Adrenal gland (tissue), 5 donors: ENCODE data around the gene PDCD1LG2.

Source experiments
- POLR2A ChIP-seq, 2 donors: fragments of 450-650 bp; IDR thresholded peaks; one replicate each; pipeline ENCODE4 v1.6.1; 2017; ENCODE audit warnings: antibody characterized with exemption in 2 of 2, mild to moderate bottlenecking in 2 of 2, moderate library complexity in 1 of 2
- TF ChIP-seq, protein P1 (sequence below), 6 experiments: fragments of 450-650 bp in 4 of 6; fragments of 200-600 bp in 2 of 6; sonication (generic) in 1 of 6; IDR thresholded peaks; 1 replicate in 5 of 6; 2 replicates in 1 of 6; pipeline versions ENCODE4 v1.5.1 to v1.8.0; 2016 to 2021; ENCODE audit warnings: antibody characterized with exemption in 6 of 6, mild to moderate bottlenecking in 2 of 6, moderate library complexity in 1 of 6
- donor health status: DM: no; HTN: no; CAD: no.

GRCh38 chr9:5553211-5553610 is 42.9 kb downstream of the PDCD1LG2 start:
- TF ChIP-seq POLR2A (IDR thresholded peaks at IDR 0.05): no peak
- TF ChIP-seq, protein P1, sequence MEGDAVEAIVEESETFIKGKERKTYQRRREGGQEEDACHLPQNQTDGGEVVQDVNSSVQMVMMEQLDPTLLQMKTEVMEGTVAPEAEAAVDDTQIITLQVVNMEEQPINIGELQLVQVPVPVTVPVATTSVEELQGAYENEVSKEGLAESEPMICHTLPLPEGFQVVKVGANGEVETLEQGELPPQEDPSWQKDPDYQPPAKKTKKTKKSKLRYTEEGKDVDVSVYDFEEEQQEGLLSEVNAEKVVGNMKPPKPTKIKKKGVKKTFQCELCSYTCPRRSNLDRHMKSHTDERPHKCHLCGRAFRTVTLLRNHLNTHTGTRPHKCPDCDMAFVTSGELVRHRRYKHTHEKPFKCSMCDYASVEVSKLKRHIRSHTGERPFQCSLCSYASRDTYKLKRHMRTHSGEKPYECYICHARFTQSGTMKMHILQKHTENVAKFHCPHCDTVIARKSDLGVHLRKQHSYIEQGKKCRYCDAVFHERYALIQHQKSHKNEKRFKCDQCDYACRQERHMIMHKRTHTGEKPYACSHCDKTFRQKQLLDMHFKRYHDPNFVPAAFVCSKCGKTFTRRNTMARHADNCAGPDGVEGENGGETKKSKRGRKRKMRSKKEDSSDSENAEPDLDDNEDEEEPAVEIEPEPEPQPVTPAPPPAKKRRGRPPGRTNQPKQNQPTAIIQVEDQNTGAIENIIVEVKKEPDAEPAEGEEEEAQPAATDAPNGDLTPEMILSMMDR (IDR thresholded peaks at IDR 0.05): no peak
